Osteocyte (in vitro differentiated cells): Measurements from ENCODE around the gene ASPA. TPM values are rescaled to one million over a fixed set of nuclear protein-coding genes. Genes with fewer than 3 reads are reported as not detected.
"Not testable (repeated sequence)": the region's sequence is repeated elsewhere in the genome, so short reads cannot be mapped to it uniquely, and the experiment has no call there.

Source experiments
- DNase-seq: peaks from one replicate; pipeline ENCODE4 v3.0.0; 2021; ENCODE audit warnings: mixed read lengths; ENCODE audit not compliant: unreplicated experiment; ENCODE audit errors: extremely low spot score
- H3K27ac Mint-ChIP-seq: one replicate; pipeline ENCODE4 v1.8.0; 2021; ENCODE audit warnings: mild to moderate bottlenecking, mixed read lengths; ENCODE audit not compliant: unreplicated experiment
- H3K27me3 Mint-ChIP-seq: one replicate; pipeline ENCODE4 v1.8.0; 2021; ENCODE audit warnings: mixed read lengths; ENCODE audit not compliant: unreplicated experiment
- H3K36me3 Mint-ChIP-seq: one replicate; pipeline ENCODE4 v1.8.0; 2021; ENCODE audit warnings: mixed read lengths; ENCODE audit not compliant: unreplicated experiment
- H3K4me1 Mint-ChIP-seq: one replicate; pipeline ENCODE4 v1.8.0; 2021; ENCODE audit warnings: mixed read lengths; ENCODE audit not compliant: unreplicated experiment
- H3K4me3 Mint-ChIP-seq: one replicate; pipeline ENCODE4 v1.8.0; 2021; ENCODE audit warnings: mild to moderate bottlenecking, moderate library complexity, mixed read lengths; ENCODE audit not compliant: unreplicated experiment
- H3K9me3 Mint-ChIP-seq: one replicate; pipeline ENCODE4 v1.8.0; 2021; ENCODE audit warnings: mixed read lengths; ENCODE audit not compliant: unreplicated experiment
- total RNA-seq: library from RNA; stranded (reverse); gene quantifications from 2 replicates; pipeline ENCODE4 v1.2.1, GENCODE V29; 2021
- TF ChIP-seq, protein P1 (sequence below): fragments of 200-600 bp; sonication (generic); IDR thresholded peaks from 2 replicates; pipeline ENCODE4 v1.5.0; 2021; ENCODE audit warnings: antibody characterized with exemption, mild to moderate bottlenecking, moderate library complexity

Gene ASPA
- total RNA-seq, 1 donor from 2014 or later, result not detected

GRCh38 chr17:3511852-3512504, 36.2 kb downstream of the ASPA start:
- H3K9me3 Mint-ChIP-seq, result no peaks in the 10 kb centered on the region
- TF ChIP-seq, protein P1, sequence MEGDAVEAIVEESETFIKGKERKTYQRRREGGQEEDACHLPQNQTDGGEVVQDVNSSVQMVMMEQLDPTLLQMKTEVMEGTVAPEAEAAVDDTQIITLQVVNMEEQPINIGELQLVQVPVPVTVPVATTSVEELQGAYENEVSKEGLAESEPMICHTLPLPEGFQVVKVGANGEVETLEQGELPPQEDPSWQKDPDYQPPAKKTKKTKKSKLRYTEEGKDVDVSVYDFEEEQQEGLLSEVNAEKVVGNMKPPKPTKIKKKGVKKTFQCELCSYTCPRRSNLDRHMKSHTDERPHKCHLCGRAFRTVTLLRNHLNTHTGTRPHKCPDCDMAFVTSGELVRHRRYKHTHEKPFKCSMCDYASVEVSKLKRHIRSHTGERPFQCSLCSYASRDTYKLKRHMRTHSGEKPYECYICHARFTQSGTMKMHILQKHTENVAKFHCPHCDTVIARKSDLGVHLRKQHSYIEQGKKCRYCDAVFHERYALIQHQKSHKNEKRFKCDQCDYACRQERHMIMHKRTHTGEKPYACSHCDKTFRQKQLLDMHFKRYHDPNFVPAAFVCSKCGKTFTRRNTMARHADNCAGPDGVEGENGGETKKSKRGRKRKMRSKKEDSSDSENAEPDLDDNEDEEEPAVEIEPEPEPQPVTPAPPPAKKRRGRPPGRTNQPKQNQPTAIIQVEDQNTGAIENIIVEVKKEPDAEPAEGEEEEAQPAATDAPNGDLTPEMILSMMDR, result no peak
- peaks cover 22% of the 10 kb centered on the region for H3K27me3 Mint-ChIP-seq
- H3K4me1 Mint-ChIP-seq, result peaks cover 3% of the 10 kb centered on the region
- no peak overlapping the region for H3K27ac Mint-ChIP-seq
- peak; percentile 57 for DNase-seq
- H3K36me3 Mint-ChIP-seq, result no peaks in the 10 kb centered on the region
- H3K4me3 Mint-ChIP-seq, result no peak overlapping the region

- peak; percentile 82 for DNase-seq
- Mint-ChIP-seq H3K4me1 (peaks cover 3% of the 10 kb centered on the region), H3K36me3 (no peaks in the 10 kb centered on the region), H3K4me3 (no peak overlapping the region), H3K9me3 (no peaks in the 10 kb centered on the region), H3K27ac (no peak overlapping the region), H3K27me3 (peaks cover 22% of the 10 kb centered on the region)
- TF ChIP-seq, protein P1, result no peak
Observed at GRCh38 chr17:3512505-3513171, 36.8 kb downstream of the ASPA start.

DNA sequence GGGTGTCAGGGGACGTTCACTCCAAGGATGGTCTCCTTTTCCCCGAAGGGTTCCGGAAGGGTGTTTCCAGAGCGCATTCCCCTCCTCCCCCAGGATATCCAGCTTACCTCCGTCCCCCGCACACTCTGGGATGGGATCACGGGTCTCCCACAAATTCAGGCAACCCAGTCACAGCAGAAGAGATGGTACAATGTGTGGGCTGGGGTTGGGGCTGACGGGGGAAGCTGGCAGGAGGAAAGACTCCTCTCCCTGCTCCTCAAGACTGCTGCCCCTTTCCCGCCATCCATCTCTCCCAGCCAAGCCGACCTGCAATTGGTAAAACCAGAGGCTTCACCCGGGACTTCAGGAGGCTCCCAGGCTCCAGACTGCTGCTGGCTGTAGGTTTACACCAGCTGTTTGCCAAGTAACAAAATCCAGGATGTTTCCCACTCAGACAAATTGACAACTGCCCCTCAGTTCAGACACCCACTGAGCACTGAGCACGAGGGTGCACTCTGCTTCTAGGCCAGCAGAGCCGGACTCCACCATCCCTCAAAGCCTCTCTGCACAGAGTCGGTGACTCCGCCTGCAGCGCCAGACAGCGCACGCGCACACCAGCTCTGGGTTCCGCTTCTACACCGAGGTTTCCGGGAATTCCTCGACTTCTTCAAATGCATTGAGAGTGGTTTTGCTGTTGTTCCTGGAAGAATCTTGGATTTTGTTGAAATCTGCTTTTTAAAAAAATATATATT, 37.7 kb downstream of the ASPA start:
- no peak overlapping the region for H3K4me3 Mint-ChIP-seq
- H3K9me3 Mint-ChIP-seq, result no peaks in the 10 kb centered on the region
- H3K27me3 Mint-ChIP-seq, result peaks cover 22% of the 10 kb centered on the region
- peak; percentile 76 for DNase-seq
- peaks cover 3% of the 10 kb centered on the region for H3K4me1 Mint-ChIP-seq
- TF ChIP-seq, protein P1, result no peak
- H3K27ac Mint-ChIP-seq, result no peak overlapping the region
- no peaks in the 10 kb centered on the region for H3K36me3 Mint-ChIP-seq

DNA sequence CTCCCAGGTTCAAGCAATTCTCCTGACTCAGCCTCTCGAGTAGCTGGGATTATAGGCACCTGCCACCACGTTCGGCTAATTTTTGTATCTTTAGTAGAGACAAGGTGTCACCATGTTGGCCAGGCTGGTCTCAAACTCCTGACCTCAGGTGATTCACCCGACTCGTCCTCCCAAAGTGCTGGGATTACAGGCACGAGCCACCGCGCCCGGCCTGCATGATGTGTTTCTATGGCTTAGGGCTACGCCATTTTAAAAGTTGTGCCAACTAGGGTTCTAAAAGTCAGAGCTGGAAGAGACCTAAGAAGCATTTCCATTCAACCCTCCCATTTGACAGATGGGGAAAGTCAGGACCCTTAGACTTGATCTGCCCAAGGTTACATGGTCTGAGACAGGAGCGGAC, 38.4 kb downstream of the ASPA start:
- not testable (repeated sequence) for H3K4me1 Mint-ChIP-seq, H3K27ac Mint-ChIP-seq, H3K9me3 Mint-ChIP-seq, H3K36me3 Mint-ChIP-seq, H3K4me3 Mint-ChIP-seq
- H3K27me3 Mint-ChIP-seq, result peaks cover 22% of the 10 kb centered on the region
- DNase-seq, result peak; percentile 70

- TF ChIP-seq, protein P1, result no peak
- peaks cover 3% of the 10 kb centered on the region for H3K4me1 Mint-ChIP-seq
- no peak for DNase-seq
- no peaks in the 10 kb centered on the region for H3K9me3 Mint-ChIP-seq
- H3K36me3 Mint-ChIP-seq, result no peaks in the 10 kb centered on the region
- H3K27me3 Mint-ChIP-seq, result peaks cover 22% of the 10 kb centered on the region
- H3K4me3 Mint-ChIP-seq, result no peak overlapping the region
- no peak overlapping the region for H3K27ac Mint-ChIP-seq
Observed at GRCh38 chr17:3514873-3515272, 39.1 kb downstream of the ASPA start.

- not testable (repeated sequence) for H3K4me1 Mint-ChIP-seq, H3K4me3 Mint-ChIP-seq, H3K27ac Mint-ChIP-seq, DNase-seq, H3K36me3 Mint-ChIP-seq, H3K27me3 Mint-ChIP-seq, H3K9me3 Mint-ChIP-seq
Observed at GRCh38 chr17:3519472-3519871, 43.7 kb downstream of the ASPA start.
